Measurements from ENCODE around the gene CAPN5. TPM values are rescaled to one million over a fixed set of nuclear protein-coding genes. Genes with fewer than 3 reads are reported as not detected.

CAPN5 gene
- polyA plus RNA-seq, 1 experiment, result 18.4 TPM

- CTCF ChIA-PET, result interaction anchor here (1.2 to 3.2 kb wide), 4 partner anchors 10 to 408 kb away, joined by 3 to 30 read pairs (median 9); partner anchors contain the start of gene MYO7A
- TF ChIP-seq CTCF (IDR thresholded peaks at IDR 0.05; ENCODE audit: insufficient read depth, low read depth, low read length), result no peak
- H3K27me3 ChIP-seq (ENCODE audit: control insufficient read depth, insufficient read depth, low read length), result peaks cover 5% of the 10 kb centered on the region
- no peaks in the 10 kb centered on the region for H3K36me3 ChIP-seq (ENCODE audit: control insufficient read depth, insufficient read depth, low read length)
- no peak overlapping the region for H3K4me3 ChIP-seq (ENCODE audit: low read depth, low read length)
- POLR2A ChIA-PET, result no interaction called here
- no peak for DNase-seq (ENCODE audit: low read depth)
These were observed 73.6 kb downstream of the CAPN5 start for GRCh38 chr11:77140231-77140851.

GRCh38 chr11:77141034-77141433, 74.3 kb downstream of the CAPN5 start:
- no peaks in the 10 kb centered on the region for H3K36me3 ChIP-seq (ENCODE audit: control insufficient read depth, insufficient read depth, low read length)
- peaks cover 5% of the 10 kb centered on the region for H3K27me3 ChIP-seq (ENCODE audit: control insufficient read depth, insufficient read depth, low read length)
- ChIA-PET POLR2A (no interaction called here), CTCF (interaction anchor here (1.2 to 3.2 kb wide), 3 partner anchors 14 to 407 kb away, joined by 3 to 30 read pairs (median 9); partner anchors contain the start of gene MYO7A)
- TF ChIP-seq CTCF (IDR thresholded peaks at IDR 0.05; ENCODE audit: insufficient read depth, low read depth, low read length), result no peak
- no peak overlapping the region for H3K4me3 ChIP-seq (ENCODE audit: low read depth, low read length)
- DNase-seq (ENCODE audit: low read depth), result no peak

- Histone ChIP-seq H3K4me3 (ENCODE audit: low read depth, low read length) (no peak overlapping the region), H3K36me3 (ENCODE audit: control insufficient read depth, insufficient read depth, low read length) (no peaks in the 10 kb centered on the region), H3K27me3 (ENCODE audit: control insufficient read depth, insufficient read depth, low read length) (peaks cover 6% of the 10 kb centered on the region)
- CTCF ChIA-PET, result interaction anchor here (2.8 to 3.2 kb wide), 2 partner anchors 15 to 46 kb away, joined by 9 to 30 read pairs; partner anchors contain the start of gene MYO7A
- DNase-seq (ENCODE audit: low read depth), result no peak
- POLR2A ChIA-PET, result no interaction called here
- TF ChIP-seq CTCF (IDR thresholded peaks at IDR 0.05; ENCODE audit: insufficient read depth, low read depth, low read length), result no peak
These were observed 74.7 kb downstream of the CAPN5 start for GRCh38 chr11:77141475-77141874.

GRCh38 chr11:77142091-77142975, 75.6 kb downstream of the CAPN5 start:
- no peaks in the 10 kb centered on the region for H3K36me3 ChIP-seq (ENCODE audit: control insufficient read depth, insufficient read depth, low read length)
- H3K27me3 ChIP-seq (ENCODE audit: control insufficient read depth, insufficient read depth, low read length), result peaks cover 13% of the 10 kb centered on the region
- DNase-seq (ENCODE audit: low read depth), result no peak
- ChIA-PET CTCF (interaction anchor here (1.2 to 2.8 kb wide), 3 partner anchors 15 to 47 kb away, joined by 3 to 9 read pairs (median 6); partner anchors contain the start of gene MYO7A), POLR2A (no interaction called here)
- no peak overlapping the region for H3K4me3 ChIP-seq (ENCODE audit: low read depth, low read length)
- no peak for TF ChIP-seq CTCF (IDR thresholded peaks at IDR 0.05; ENCODE audit: insufficient read depth, low read depth, low read length)
